Skeletal muscle satellite cell (primary cell): ENCODE results near the gene PHLPP1.

Experiments used
- H3K27me3 ChIP-seq: 2 replicates; pipeline ENCODE4 v1.7.0; 2013; ENCODE audit warnings: low read length; ENCODE audit not compliant: control insufficient read depth, insufficient read depth
- H3K36me3 ChIP-seq: 2 replicates; pipeline ENCODE4 v1.7.0; 2013; ENCODE audit warnings: mild to moderate bottlenecking, control low read depth, low read length; ENCODE audit not compliant: insufficient read depth
- H3K4me1 ChIP-seq: 2 replicates; pipeline ENCODE4 v1.7.0; 2013; ENCODE audit warnings: low read length; ENCODE audit not compliant: control insufficient read depth, insufficient read depth
- H3K4me2 ChIP-seq: 2 replicates; pipeline ENCODE4 v1.7.0; 2013; ENCODE audit warnings: mild to moderate bottlenecking, low read length
- H3K4me3 ChIP-seq: 2 replicates; pipeline ENCODE4 v1.7.0; 2013; ENCODE audit warnings: low read length
- H3K9ac ChIP-seq: 2 replicates; pipeline ENCODE4 v1.7.0; 2013; ENCODE audit warnings: mild to moderate bottlenecking, low read depth, low read length, moderate library complexity
- H3K9me3 ChIP-seq: replicated peaks from 2 replicates; pipeline ENCODE4 v1.7.0; 2013; ENCODE audit warnings: mild to moderate bottlenecking, control low read depth, low read length

PHLPP1 gene

GRCh38 chr18:62979900-62980299 is 264.6 kb downstream of the PHLPP1 start:
- H3K27me3 ChIP-seq: no peaks in the 10 kb centered on the region
- H3K36me3 ChIP-seq: no peaks in the 10 kb centered on the region
- H3K4me1 ChIP-seq: peaks cover 17% of the 10 kb centered on the region
- no peak overlapping the region for H3K4me2 ChIP-seq
- H3K4me3 ChIP-seq: no peak overlapping the region
- H3K9ac ChIP-seq: no peak overlapping the region
- no peaks in the 10 kb centered on the region for H3K9me3 ChIP-seq

GRCh38 chr18:62981566-62981965 is 266.2 kb downstream of the PHLPP1 start:
- Histone ChIP-seq H3K4me1 (peaks cover 17% of the 10 kb centered on the region), H3K4me2 (no peak overlapping the region), H3K9ac (no peak overlapping the region), H3K27me3 (no peaks in the 10 kb centered on the region), H3K36me3 (no peaks in the 10 kb centered on the region), H3K9me3 (no peaks in the 10 kb centered on the region), H3K4me3 (no peak overlapping the region)

DNA sequence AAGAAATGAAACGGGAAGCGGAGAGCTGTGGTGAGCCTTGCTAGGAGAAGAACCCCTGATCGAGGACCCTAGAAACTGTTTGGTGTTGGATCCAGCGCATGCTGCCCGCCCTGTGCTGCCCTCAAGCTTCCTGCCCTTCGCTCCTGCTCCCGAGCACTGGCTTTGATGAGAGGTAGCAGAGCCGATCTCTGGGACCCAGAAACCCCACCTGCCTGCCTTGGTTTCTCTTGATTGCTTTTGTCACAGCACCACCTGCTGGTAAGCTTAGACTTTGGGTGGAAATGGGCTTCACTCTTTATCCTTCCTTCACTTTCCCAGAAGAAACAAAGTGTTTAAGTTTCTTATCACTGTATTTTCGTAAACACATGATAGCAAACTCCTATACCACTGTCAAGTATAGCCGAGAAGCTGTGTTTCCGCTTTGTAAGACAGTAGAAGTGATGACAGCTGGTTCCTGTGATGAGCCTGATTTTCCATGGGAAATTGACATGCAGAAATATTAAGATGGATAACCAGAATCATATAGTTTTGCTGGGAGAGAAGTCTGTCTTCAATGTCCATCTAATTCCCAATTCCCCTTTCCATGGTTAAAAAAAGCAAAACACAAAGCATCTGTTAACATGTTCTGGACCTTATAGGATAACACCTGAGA is 267.4 kb downstream of the PHLPP1 start:
- Histone ChIP-seq H3K27me3 (no peaks in the 10 kb centered on the region), H3K4me3 (no peak overlapping the region), H3K4me1 (peaks cover 17% of the 10 kb centered on the region), H3K36me3 (no peaks in the 10 kb centered on the region), H3K9ac (no peak overlapping the region), H3K4me2 (peak overlapping the region; percentile 55), H3K9me3 (no peaks in the 10 kb centered on the region)

DNA sequence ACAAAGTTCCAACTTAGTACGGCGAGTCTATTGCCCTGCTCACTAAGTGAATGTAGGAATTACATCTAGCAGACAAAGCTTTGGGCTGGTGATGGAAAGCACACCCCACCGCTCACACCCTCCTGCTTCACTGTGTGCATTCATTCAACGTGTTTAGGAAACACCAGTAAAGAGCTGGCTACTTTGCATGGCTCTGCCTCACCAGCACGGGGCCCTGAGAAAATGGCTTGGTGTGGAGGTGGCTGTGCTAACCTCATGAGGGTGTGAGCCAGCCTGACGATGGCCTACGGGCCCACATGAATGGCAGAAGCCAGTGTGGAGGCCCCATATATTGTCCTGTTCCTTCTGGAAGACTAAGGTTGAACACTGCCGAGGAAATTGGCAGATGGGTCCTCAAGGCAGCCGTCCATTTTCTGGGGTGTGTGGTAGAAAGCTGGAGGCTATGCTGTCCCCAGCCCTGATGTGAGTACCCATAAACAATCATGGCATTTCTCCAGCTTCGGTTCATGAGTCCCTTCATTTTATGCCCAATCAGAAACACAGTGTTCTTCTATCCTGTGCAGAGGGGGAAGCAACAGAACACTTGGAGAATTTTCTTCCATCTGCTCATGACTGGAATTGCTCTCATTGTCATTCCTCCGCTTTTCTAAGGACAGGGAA is 269.4 kb downstream of the PHLPP1 start:
- Histone ChIP-seq H3K4me3 (no peak overlapping the region), H3K4me1 (peaks cover 7% of the 10 kb centered on the region), H3K4me2 (no peak overlapping the region), H3K9ac (no peak overlapping the region), H3K27me3 (peaks cover 13% of the 10 kb centered on the region), H3K36me3 (no peaks in the 10 kb centered on the region), H3K9me3 (no peaks in the 10 kb centered on the region)

GRCh38 chr18:62986490-62986889 is 271.1 kb downstream of the PHLPP1 start:
- Histone ChIP-seq H3K27me3 (peaks cover 26% of the 10 kb centered on the region), H3K4me2 (no peak overlapping the region)

DNA sequence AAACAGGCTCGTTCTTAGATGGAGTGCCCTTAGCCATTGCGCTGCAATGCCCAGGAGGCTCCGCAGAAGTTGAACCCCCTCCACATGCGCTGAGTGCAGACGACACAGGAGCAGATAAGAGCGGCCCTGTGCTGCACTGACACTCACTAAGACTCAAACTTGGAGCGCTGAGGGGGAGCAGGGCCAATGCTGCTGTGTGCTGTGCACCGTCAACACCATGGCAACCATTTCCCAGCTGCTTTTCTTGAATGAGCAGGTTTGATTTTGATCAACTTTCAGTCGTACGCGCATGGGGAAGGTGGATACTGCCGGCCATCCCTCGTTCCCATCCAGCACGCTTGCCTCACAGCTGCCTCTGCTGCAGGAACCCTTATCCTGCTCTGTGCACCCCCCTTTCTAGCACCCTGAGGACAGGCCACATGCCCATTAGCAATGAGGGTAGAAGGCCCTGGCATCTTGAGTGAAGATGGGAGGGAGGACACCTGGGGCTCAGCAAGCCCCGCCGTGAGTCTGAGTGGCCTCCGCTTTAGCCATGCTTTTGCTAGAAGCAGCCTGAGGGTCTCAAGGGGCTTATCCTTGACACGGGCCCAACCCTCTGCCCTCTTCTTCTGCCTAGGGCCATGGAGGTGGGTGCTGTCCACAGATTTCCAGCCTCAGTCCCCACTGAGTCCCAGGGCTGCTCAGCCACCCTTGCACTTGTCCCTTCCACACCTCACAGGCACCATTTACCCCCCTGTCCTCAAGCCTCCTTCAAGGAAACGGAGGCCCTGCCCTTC is 271.9 kb downstream of the PHLPP1 start:
- H3K36me3 ChIP-seq: no peaks in the 10 kb centered on the region
- no peak overlapping the region for H3K4me3 ChIP-seq
- no peak overlapping the region for H3K4me2 ChIP-seq
- no peak overlapping the region for H3K9ac ChIP-seq
- no peaks in the 10 kb centered on the region for H3K9me3 ChIP-seq
- H3K27me3 ChIP-seq: peaks cover 26% of the 10 kb centered on the region
- H3K4me1 ChIP-seq: peaks cover 3% of the 10 kb centered on the region

More at GRCh38 chr18:62986490-62986889, 271.1 kb downstream of the PHLPP1 start:
- H3K4me1 ChIP-seq: peaks cover 3% of the 10 kb centered on the region
- H3K9ac ChIP-seq: no peak overlapping the region
- H3K9me3 ChIP-seq: no peaks in the 10 kb centered on the region
- H3K4me3 ChIP-seq: no peak overlapping the region
- H3K36me3 ChIP-seq: no peaks in the 10 kb centered on the region

- H3K4me3 ChIP-seq: no peak overlapping the region
Observed at GRCh38 chr18:62987859-62988258, 272.5 kb downstream of the PHLPP1 start.

GRCh38 chr18:62988471-62988870 is 273.1 kb downstream of the PHLPP1 start:
- Histone ChIP-seq H3K36me3 (no peaks in the 10 kb centered on the region), H3K27me3 (peaks cover 31% of the 10 kb centered on the region), H3K4me2 (peak overlapping the region; percentile 67), H3K9ac (no peak overlapping the region), H3K4me1 (no peaks in the 10 kb centered on the region), H3K9me3 (no peaks in the 10 kb centered on the region), H3K4me3 (no peak overlapping the region)

More at GRCh38 chr18:62987859-62988258, 272.5 kb downstream of the PHLPP1 start:
- no peaks in the 10 kb centered on the region for H3K36me3 ChIP-seq
- peaks cover 26% of the 10 kb centered on the region for H3K27me3 ChIP-seq
- no peaks in the 10 kb centered on the region for H3K4me1 ChIP-seq
- no peak overlapping the region for H3K4me2 ChIP-seq
- no peaks in the 10 kb centered on the region for H3K9me3 ChIP-seq
- H3K9ac ChIP-seq: no peak overlapping the region

GRCh38 chr18:62989195-62989594 is 273.9 kb downstream of the PHLPP1 start:
- H3K27me3 ChIP-seq: peaks cover 37% of the 10 kb centered on the region
- H3K4me3 ChIP-seq: no peak overlapping the region

GRCh38 chr18:62990653-62991052 is 275.3 kb downstream of the PHLPP1 start:
- H3K9me3 ChIP-seq: no peaks in the 10 kb centered on the region
- H3K9ac ChIP-seq: no peak overlapping the region

More at GRCh38 chr18:62989195-62989594, 273.9 kb downstream of the PHLPP1 start:
- Histone ChIP-seq H3K4me1 (no peaks in the 10 kb centered on the region), H3K9ac (no peak overlapping the region), H3K9me3 (no peaks in the 10 kb centered on the region), H3K36me3 (no peaks in the 10 kb centered on the region), H3K4me2 (no peak overlapping the region)

DNA sequence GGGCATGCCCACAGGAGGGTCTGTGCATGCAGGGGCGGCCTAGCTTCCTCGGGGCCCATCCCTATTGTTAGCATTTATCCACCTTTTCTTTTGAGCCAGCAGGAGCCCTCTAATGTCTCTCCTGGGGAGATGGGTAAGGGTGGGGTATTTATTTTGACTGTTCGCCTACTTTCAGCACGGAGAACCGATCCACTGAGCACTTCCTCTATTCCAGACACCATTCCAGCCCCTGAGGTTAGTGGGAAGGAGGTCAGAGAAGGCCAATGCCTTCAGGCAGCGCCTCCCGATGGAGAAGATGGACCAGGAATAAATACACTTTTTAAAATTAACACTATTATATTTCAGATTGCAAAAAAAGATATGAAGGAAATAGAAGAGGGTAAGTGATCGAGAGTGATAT is 276.0 kb downstream of the PHLPP1 start:
- no peak overlapping the region for H3K4me2 ChIP-seq
- peaks cover 41% of the 10 kb centered on the region for H3K27me3 ChIP-seq
- no peak overlapping the region for H3K4me3 ChIP-seq
- H3K36me3 ChIP-seq: no peaks in the 10 kb centered on the region
- H3K4me1 ChIP-seq: no peaks in the 10 kb centered on the region
- no peak overlapping the region for H3K9ac ChIP-seq
- H3K9me3 ChIP-seq: no peaks in the 10 kb centered on the region

More at GRCh38 chr18:62990653-62991052, 275.3 kb downstream of the PHLPP1 start:
- Histone ChIP-seq H3K4me3 (no peak overlapping the region), H3K36me3 (no peaks in the 10 kb centered on the region), H3K4me1 (no peaks in the 10 kb centered on the region), H3K27me3 (peaks cover 37% of the 10 kb centered on the region), H3K4me2 (no peak overlapping the region)
